Measurements from ENCODE around the gene NRIP1. TPM values are rescaled to one million over a fixed set of nuclear protein-coding genes. Genes with fewer than 3 reads are reported as not detected.

NRIP1 gene
- total and polyA plus RNA-seq, 2 donors from 2014 or later, result 7.4 to 60.4 TPM

DNA sequence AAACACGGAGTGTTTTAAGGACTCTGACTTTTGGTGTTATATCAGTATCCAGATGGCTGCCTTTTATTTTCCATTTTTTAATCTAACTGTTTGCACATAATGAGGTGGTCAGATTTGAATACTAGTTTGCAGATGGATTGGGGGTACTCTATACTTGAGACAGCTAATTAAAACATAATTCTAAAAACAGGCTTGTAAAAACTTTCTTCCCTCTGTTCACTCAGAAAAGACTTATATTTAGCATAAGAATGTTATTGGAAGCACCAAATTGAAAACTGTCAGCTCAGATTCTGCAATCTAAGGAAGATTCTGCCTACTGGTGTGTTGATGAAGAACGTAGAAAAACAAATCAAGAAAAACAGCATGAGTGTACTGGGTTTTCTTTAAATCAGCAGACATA lies 44.0 kb upstream of the NRIP1 start:
- H3K27me3 ChIP-seq (ENCODE audit: control insufficient read depth, insufficient read depth, low read length), result no peaks in the 10 kb centered on the region
- no peaks in the 10 kb centered on the region for H3K9me3 ChIP-seq (ENCODE audit: control insufficient read depth in 2 of 3, insufficient read depth in 1 of 3, low read length in 3 of 3)
- H3K4me3 ChIP-seq (ENCODE audit: low read length in 3 of 3), result no peak overlapping the region
- no peak overlapping the region for H3K9ac ChIP-seq (ENCODE audit: low read length in 3 of 3)
- intact Hi-C loops (cut with DNase I), result no loop called here
- DNase-seq (no peak), FAIRE-seq (no peak)
- H3K4me1 ChIP-seq (ENCODE audit: control insufficient read depth in 2 of 3, insufficient read depth in 2 of 3, low read depth in 1 of 3, low read length in 3 of 3), result no peaks in the 10 kb centered on the region
- no peak overlapping the region for H3K27ac ChIP-seq (ENCODE audit: low read depth in 2 of 2, low read length in 2 of 2)
- H3K36me3 ChIP-seq (ENCODE audit: control insufficient read depth in 2 of 3, insufficient read depth in 3 of 3, low read length in 3 of 3), result no peaks in the 10 kb centered on the region
- TF ChIP-seq CTCF (IDR thresholded peaks at IDR 0.05; ENCODE audit: borderline replicate concordance, extremely low read depth, insufficient read depth), result no peak

DNA sequence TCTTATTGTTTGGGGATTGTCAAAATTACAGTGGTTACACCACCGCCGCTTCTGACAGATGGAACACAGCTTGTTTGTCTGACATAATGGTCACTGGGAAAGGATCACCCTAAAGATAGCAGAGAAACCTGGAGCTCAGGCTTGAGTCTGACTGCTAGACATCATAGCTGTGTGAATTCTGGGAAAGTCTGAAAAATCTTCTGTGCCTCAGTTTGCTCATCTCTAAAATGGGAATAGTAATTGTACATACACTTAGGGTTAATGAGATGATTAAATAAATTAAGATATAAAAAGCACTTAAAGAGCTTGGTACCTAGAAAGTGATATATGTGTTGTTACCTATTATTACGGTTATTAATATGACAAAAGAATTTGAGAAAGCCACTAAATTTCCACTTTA lies 39.7 kb upstream of the NRIP1 start:
- FAIRE-seq (no peak), DNase-seq (no peak)
- Histone ChIP-seq H3K4me1 (ENCODE audit: control insufficient read depth in 2 of 3, insufficient read depth in 2 of 3, low read depth in 1 of 3, low read length in 3 of 3) (no peaks in the 10 kb centered on the region), H3K9ac (ENCODE audit: low read length in 3 of 3) (no peak overlapping the region), H3K9me3 (ENCODE audit: control insufficient read depth in 2 of 3, insufficient read depth in 1 of 3, low read length in 3 of 3) (no peaks in the 10 kb centered on the region), H3K4me3 (ENCODE audit: low read length in 3 of 3) (no peak overlapping the region), H3K36me3 (ENCODE audit: control insufficient read depth in 2 of 3, insufficient read depth in 3 of 3, low read length in 3 of 3) (no peaks in the 10 kb centered on the region), H3K27me3 (ENCODE audit: control insufficient read depth, insufficient read depth, low read length) (no peaks in the 10 kb centered on the region), H3K27ac (ENCODE audit: low read depth in 2 of 2, low read length in 2 of 2) (no peak overlapping the region)
- TF ChIP-seq CTCF (IDR thresholded peaks at IDR 0.05; ENCODE audit: borderline replicate concordance, extremely low read depth, insufficient read depth), result no peak
- intact Hi-C loops (cut with DNase I), result no loop called here

DNA sequence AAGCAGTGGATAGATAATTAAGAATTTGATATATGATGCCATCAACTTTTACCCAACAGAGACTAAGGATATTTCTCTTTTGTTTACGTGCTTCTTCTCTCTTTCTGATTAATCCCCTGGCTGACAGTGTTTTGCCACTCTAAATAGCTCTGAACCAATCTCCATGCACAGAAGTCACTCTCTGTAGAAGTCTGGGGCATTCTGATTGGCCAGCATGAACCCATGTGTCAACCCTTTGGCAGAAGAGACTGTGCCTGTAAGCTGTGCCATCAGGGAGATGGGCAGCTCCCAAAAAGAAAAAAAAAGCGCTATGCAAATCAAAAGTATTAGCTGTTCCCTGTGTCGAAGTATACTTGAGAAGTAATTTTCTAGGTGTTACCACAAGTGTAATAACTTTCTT lies 34.1 kb upstream of the NRIP1 start:
- no peak overlapping the region for H3K27ac ChIP-seq (ENCODE audit: low read depth in 2 of 2, low read length in 2 of 2)
- H3K4me3 ChIP-seq (ENCODE audit: low read length in 3 of 3), result no peak overlapping the region
- no peak for DNase-seq
- no peaks in the 10 kb centered on the region for H3K9me3 ChIP-seq (ENCODE audit: control insufficient read depth in 2 of 3, insufficient read depth in 1 of 3, low read length in 3 of 3)
- no peak for FAIRE-seq
- H3K9ac ChIP-seq (ENCODE audit: low read length in 3 of 3), result no peak overlapping the region
- H3K27me3 ChIP-seq (ENCODE audit: control insufficient read depth, insufficient read depth, low read length), result no peaks in the 10 kb centered on the region
- no peaks in the 10 kb centered on the region for H3K4me1 ChIP-seq (ENCODE audit: control insufficient read depth in 2 of 3, insufficient read depth in 2 of 3, low read depth in 1 of 3, low read length in 3 of 3)
- TF ChIP-seq CTCF (IDR thresholded peaks at IDR 0.05; ENCODE audit: borderline replicate concordance, extremely low read depth, insufficient read depth), result no peak
- H3K36me3 ChIP-seq (ENCODE audit: control insufficient read depth in 2 of 3, insufficient read depth in 3 of 3, low read length in 3 of 3), result no peaks in the 10 kb centered on the region
- intact Hi-C loops (cut with DNase I), result no loop called here

- H3K36me3 ChIP-seq (ENCODE audit: control insufficient read depth in 2 of 3, insufficient read depth in 3 of 3, low read length in 3 of 3), result no peaks in the 10 kb centered on the region
- DNase-seq (no peak), FAIRE-seq (no peak)
- H3K27ac ChIP-seq (ENCODE audit: low read depth in 2 of 2, low read length in 2 of 2), result no peak overlapping the region
- H3K9ac ChIP-seq (ENCODE audit: low read length in 3 of 3), result no peak overlapping the region
- H3K9me3 ChIP-seq (ENCODE audit: control insufficient read depth in 2 of 3, insufficient read depth in 1 of 3, low read length in 3 of 3), result no peaks in the 10 kb centered on the region
- no peaks in the 10 kb centered on the region for H3K27me3 ChIP-seq (ENCODE audit: control insufficient read depth, insufficient read depth, low read length)
- no peaks in the 10 kb centered on the region for H3K4me1 ChIP-seq (ENCODE audit: control insufficient read depth in 2 of 3, insufficient read depth in 2 of 3, low read depth in 1 of 3, low read length in 3 of 3)
- H3K4me3 ChIP-seq (ENCODE audit: low read length in 3 of 3), result no peak overlapping the region
- TF ChIP-seq CTCF (IDR thresholded peaks at IDR 0.05; ENCODE audit: borderline replicate concordance, extremely low read depth, insufficient read depth), result no peak
- intact Hi-C loops (cut with DNase I), result no loop called here
Measured at GRCh38 chr21:15098181-15098580, 33.4 kb upstream of the NRIP1 start.

All from kidney (tissue), 14 donors.